Stimulated activated CD4-positive, alpha-beta T cell treated with anti-CD3 and anti-CD28 coated beads, Interleukin-12 subunit alpha, Interleukin-12 subunit beta, amount 100 ng/mL, for 24 hours (primary cell): ENCODE measurements around the gene RPL10A.
"Not testable (repeated sequence)": the region's sequence is repeated elsewhere in the genome, so short reads cannot be mapped to it uniquely, and the experiment has no call there.

Experiments
- DNase-seq, 2 experiments: peaks; one replicate each; pipeline ENCODE4 v3.0.0-alpha.2; 2020; ENCODE audit warnings: low read depth in 2 of 2

RPL10A gene

GRCh38 chr6:35510916-35511561 is 42.8 kb downstream of the RPL10A start:
- no peak for DNase-seq

- DNase-seq: no peak
Observed at GRCh38 chr6:35511562-35511941, 43.4 kb downstream of the RPL10A start.

DNA sequence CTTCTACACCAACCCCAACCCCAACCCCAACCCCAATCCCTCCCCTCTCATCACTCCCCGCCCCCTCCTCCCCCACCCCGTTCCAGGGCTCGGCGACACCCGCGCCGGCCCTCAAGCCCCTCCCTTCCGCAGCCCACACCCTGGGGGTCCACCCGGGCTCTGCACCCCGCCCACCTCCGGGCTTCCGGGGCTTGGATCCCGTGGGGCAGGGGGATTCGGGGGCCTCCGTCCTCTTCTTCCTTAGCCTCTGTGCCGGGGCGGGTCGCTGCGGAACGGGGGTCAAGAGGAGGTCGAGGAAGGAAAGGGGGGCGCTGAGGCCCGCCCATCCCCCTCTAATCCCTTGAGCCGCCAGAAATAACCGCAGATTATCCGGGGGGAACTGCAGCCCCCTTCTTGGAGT is 43.8 kb downstream of the RPL10A start:
- no peak for DNase-seq

GRCh38 chr6:35512740-35513139 is 44.5 kb downstream of the RPL10A start, which contains the start of gene TULP1:
Gene TULP1 (minus strand): TSS chr6:35512896. CDS start chr6:35512858, 38 bp downstream.
- DNase-seq: no peak

DNA sequence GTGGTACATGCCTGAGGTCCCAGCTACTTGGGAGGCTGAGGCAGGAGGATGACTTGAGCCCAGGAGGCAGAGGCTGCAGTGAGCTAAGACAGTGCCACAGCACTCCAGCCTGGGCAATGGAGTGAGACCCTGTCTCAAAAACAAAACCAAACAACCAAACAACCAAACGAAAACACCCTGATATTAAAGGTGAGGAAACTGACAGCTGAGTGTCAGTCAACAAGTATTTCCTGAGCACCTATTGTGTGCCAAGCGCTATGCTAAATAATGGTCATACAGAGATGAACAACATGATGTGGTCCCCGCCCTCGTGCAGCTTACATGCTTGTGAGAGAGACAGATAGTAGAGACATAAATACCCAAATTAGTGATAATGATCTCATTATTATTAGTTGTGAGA is 46.4 kb downstream of the RPL10A start:
- no peak for DNase-seq

- not testable (repeated sequence) for DNase-seq
Observed at GRCh38 chr6:35515939-35516338, 47.7 kb downstream of the RPL10A start.

GRCh38 chr6:35516712-35517111 is 48.5 kb downstream of the RPL10A start:
- no peak for DNase-seq

GRCh38 chr6:35517978-35518377 is 49.8 kb downstream of the RPL10A start:
- DNase-seq: not testable (repeated sequence)

GRCh38 chr6:35518566-35519312 is 50.5 kb downstream of the RPL10A start:
- no peak for DNase-seq

GRCh38 chr6:35519313-35520015 is 51.3 kb downstream of the RPL10A start:
- no peak for DNase-seq
